B cell (primary cell): ENCODE measurements around the gene KRT39.

Source experiments
- CTCF ChIP-seq: fragments of 200-600 bp; IDR thresholded peaks from one replicate; pipeline ENCODE4 v1.8.0; 2022; ENCODE audit warnings: antibody characterized with exemption, mild to moderate bottlenecking
- EZH2 ChIP-seq: IDR thresholded peaks from 2 replicates; pipeline ENCODE4 v1.6.1; 2012; ENCODE audit warnings: borderline replicate concordance, low read depth, mild to moderate bottlenecking, moderate library complexity, low read length; ENCODE audit not compliant: insufficient read depth, poor library complexity, severe bottlenecking

- TF ChIP-seq CTCF (no peak), EZH2 (no peak)
Measured at GRCh38 chr17:41012326-41013120, 45.8 kb upstream of the KRT39 start.
